Subcutaneous adipose tissue (tissue), 4 donors: ENCODE results near the gene C16orf78. TPM values are rescaled to one million over a fixed set of nuclear protein-coding genes. Genes with fewer than 3 reads are reported as not detected.

Experiments
- total RNA-seq, 4 donors: library from RNA; depleted of rRNA; stranded (reverse); fragments of >200 nt; gene quantifications; one replicate each; pipeline ENCODE4 v1.1.0, GENCODE V29; 2016
- TF ChIP-seq, protein P1 (sequence below): fragments of 450-650 bp; IDR thresholded peaks from one replicate; pipeline ENCODE4 v1.5.1; 2016; ENCODE audit warnings: low read depth, mild to moderate bottlenecking, control low read depth, antibody characterized with exemption, moderate library complexity

Gene C16orf78, protein sequence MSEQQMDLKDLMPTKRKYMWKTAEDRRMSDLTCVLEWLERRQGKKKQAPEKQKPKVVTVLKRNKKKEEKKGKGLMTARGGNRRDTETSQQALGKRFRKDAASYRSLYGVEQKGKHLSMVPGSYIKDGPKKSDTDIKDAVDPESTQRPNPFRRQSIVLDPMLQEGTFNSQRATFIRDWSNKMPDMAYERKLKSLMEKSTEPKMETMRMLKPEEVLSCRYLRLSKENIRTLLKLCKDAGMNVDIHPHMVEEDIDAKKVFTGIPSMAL
- not detected for total RNA-seq

DNA sequence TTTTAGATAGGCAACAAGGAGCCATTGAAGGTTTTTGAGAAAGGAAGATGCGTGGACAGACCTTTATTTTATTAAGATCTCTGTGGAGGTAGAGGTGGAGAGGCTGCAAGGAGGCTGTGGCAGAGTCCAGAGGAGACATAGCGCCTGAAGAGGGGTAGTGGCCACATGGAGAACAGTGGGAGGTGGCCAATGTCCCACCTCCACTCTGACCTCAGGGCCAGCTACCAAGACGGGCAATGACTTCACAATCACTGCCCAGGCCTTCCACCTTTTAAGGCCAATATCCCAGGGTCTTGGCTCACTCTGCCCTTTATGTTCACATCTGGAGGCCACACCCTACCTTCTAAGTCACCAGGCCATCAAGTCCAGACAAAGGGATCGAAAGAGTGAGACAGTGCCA, at the start of gene C16orf78:
TSS of gene C16orf78 (plus strand) at position 301 of the 400 bp plus-strand sequence. CDS start 136 bp downstream, outside the sequence.
- TF ChIP-seq, protein P1, sequence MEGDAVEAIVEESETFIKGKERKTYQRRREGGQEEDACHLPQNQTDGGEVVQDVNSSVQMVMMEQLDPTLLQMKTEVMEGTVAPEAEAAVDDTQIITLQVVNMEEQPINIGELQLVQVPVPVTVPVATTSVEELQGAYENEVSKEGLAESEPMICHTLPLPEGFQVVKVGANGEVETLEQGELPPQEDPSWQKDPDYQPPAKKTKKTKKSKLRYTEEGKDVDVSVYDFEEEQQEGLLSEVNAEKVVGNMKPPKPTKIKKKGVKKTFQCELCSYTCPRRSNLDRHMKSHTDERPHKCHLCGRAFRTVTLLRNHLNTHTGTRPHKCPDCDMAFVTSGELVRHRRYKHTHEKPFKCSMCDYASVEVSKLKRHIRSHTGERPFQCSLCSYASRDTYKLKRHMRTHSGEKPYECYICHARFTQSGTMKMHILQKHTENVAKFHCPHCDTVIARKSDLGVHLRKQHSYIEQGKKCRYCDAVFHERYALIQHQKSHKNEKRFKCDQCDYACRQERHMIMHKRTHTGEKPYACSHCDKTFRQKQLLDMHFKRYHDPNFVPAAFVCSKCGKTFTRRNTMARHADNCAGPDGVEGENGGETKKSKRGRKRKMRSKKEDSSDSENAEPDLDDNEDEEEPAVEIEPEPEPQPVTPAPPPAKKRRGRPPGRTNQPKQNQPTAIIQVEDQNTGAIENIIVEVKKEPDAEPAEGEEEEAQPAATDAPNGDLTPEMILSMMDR: no peak

DNA sequence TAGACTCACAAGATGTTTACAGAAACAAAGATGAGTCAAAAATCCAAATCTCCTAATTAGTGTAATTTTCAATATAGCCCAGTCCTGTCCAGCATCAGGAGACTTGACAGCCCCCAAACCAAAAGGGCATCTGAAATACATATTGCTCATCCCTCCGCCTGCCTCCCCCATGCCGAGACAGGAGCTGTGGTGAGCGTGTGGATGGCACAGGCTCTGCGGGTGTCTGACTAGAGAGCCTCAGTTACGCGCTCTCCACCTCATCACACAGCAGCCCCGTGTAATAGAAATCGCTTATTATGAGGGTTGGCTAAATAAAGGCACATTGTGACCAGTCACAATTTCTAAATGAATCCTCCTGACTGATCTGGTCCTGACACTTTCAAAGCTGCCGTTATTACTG, 48.9 kb upstream of the C16orf78 start:
- TF ChIP-seq, protein P1: no peak

DNA sequence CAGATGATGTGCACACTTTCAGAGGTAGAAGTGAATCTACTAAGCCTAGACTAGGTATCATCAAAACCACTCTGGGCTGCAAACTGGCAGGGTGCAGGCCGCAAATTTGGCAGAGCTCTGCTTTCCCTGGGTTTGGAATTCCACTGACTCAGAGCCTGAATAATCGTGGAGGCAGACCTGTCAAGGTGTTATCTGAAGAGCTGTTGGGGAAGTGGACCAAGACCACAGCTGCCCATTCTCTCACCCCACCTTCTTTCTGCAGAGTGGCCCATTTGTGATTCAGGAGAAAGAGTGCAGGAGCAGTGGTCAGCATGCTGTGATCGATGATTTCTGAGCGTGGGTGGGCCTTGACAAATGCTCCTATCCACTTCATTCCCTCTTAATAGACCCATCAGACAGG, 46.1 kb upstream of the C16orf78 start:
- TF ChIP-seq, protein P1: no peak

DNA sequence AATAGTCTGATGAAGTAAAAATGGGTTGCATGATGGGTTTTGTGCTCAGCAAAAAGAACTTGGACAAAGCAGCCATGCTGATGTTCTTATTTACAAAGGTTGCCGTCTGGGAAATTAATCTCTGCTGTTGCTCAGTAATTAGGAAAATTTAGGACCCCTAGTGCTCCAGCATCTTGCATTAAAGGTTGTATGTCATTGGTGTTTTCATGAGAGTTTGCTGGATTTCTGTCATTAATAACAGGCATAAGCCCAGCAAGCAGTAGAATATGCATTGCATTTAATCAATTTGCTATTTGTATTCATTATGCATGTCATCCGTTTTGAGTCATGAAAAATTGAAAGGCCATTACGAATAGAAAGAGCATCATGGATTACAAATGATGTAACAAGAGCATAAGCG, 45.3 kb upstream of the C16orf78 start:
- TF ChIP-seq, protein P1: no peak

DNA sequence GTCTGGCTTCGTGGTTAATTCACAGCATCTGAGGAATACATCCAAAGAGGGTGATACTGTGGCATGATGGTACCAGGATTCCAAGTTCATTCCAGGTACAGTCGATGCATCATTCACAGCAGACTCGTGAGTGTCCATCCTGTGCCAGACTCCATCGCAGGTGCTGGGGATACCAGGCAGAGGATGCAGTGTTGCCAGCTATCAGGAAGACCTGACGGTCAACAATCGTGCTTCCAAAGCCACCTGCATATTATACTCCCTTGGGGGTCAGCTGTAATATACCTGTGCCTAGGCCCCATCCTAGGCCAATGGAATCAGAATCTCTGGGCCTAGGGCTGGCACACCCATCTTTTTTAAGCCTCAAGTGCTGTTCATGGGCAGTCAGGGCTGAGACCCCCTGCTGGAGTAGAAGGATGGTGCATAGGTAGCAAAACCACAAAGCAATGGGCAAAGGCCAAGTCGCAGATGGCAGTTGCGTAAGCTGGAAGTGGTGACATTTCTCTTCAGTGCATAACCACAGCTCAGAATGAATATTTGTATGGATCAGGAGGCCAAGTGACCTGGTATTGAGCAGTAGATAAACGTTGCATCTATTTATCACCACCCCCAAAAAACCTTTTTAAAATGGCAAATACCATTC, 42.9 kb upstream of the C16orf78 start:
- TF ChIP-seq, protein P1: no peak

DNA sequence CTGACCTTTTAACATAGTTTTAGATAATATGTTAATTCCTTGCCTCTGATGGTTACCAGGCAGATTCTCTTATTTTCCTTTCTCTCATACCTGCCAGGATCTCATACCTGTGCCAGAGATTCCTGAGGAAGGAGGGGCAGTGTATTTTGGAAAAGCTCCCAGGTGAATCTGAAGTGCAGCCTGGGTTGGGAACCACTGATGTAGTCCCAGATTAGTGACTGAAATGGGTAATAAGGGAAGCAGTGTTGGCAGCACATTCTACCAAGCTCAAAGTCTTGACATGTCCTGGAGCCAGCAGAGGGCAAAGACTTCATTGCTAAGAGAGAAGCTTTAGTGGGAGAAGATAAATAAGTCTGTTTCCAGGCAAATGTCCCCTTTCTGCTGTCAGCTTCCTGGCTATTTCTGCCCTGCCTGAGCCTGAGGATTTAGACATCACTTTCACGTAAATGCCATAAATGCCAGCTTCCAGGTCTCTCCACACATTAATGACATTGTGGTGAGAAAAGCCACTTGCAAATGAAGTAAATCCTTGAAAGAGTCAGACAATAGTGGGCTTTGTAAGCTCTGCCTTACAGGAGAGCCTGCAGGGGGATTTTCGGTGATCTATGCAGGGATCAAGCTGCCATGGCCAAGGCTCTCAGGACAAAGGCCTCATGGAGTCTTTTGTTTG, 40.9 kb upstream of the C16orf78 start:
- TF ChIP-seq, protein P1: no peak

DNA sequence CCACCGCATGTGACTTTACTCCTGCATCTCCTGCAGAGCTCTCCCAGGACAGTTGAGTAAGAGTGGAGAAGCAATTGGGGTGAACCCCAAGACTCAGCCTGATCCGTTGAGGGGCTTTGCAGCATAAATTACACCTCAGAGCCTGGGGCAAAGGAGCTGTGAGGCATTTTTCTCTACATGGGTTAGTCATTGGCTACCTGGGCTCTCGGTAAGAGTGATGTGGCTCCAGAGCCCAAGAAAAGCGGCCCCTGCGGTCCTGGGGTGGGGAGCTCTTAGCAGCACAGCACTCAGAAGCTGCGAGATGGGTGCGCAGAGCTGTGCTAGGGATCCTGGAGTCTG, 40.4 kb upstream of the C16orf78 start:
- TF ChIP-seq, protein P1: no peak
